IPS DF 19.7 (cell line): ENCODE data around the gene TSPY1.
"Not testable (repeated sequence)": the region's sequence is repeated elsewhere in the genome, so short reads cannot be mapped to it uniquely, and the experiment has no call there.

ENCODE experiments used
- DNase-seq: peaks from one replicate; pipeline ENCODE4 v3.0.0-alpha.2; 2013; ENCODE audit warnings: low read depth, low spot score

TSPY1 gene

GRCh38 chrY:9466655-9467054 lies at the start of gene TSPY1:
Gene TSPY1, plus strand, starts transcription at chrY:9466955. Its CDS starts 46 bp downstream, at chrY:9467001.
- not testable (repeated sequence) for DNase-seq

GRCh38 chrY:9486967-9487366 lies 20.2 kb downstream of the TSPY1 start, which contains the start of gene TSPY9:
Gene TSPY9, plus strand, starts transcription at chrY:9487267. Its CDS starts 46 bp downstream, at chrY:9487313.
- not testable (repeated sequence) for DNase-seq

- DNase-seq: not testable (repeated sequence)
These were observed 37.6 kb downstream of the TSPY1 start for GRCh38 chrY:9504396-9504795.

- not testable (repeated sequence) for DNase-seq
These were observed 49.5 kb downstream of the TSPY1 start for GRCh38 chrY:9516287-9516686.
